Measurements from ENCODE around the gene ANO7.
"Not testable (repeated sequence)": the region's sequence is repeated elsewhere in the genome, so short reads cannot be mapped to it uniquely, and the experiment has no call there.

The ANO7 gene

DNA sequence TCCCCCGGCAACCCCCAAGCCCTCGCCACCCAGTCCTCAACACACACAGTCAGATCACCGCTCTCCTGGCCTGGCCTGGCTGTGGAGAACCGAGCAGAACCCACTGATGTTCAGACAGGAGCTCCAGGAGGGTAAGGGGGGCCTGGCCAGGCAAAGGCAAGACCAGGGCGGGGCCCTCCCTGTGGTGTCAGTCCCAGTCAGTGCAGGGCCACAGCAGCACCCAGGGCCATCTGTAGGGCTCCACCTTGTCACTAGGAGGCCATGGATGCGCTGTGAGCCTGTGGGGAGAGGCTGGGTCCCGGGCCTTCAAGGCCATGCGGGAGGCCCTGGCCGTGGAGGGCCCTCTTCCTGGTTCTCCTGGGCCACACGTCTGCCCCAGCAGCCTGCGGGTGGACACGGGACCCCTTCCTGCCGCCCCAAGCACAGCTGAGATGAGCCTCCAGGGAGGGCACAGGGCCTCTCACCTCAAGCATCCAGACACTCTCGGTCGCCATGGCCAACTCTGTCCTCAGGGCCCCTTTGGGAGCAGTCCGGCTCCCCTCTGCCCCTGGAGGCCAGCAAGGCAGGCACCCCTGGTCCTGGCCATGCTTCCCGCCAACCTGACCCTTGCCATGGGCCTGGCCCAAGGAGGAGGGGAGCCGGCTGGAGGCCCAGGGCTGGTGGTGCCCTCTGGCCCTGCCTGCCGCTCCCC, 2.0 kb downstream of the ANO7 start:
- no peak for DNase-seq (ENCODE audit: low read depth)

DNA sequence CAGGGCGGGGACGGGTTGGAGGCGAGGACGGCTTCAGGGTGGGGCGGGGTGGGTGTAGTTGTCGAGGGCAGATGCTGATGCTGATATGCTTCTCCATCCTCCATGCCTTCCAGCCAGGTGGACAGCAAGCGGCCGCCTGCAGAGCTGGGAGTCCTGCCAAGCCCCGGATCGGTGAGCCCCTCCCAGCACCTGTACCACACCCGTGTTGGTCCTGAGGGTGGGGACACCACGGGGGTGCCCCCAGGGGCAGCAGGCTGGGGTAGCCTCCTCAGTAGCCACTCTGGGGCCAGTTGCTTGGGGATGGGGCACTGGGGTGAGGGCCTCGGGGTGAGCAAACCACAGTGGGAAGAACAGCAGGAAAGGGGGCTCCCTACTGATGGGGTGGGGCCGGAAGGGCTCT, 2.6 kb downstream of the ANO7 start:
- no peak for DNase-seq (ENCODE audit: low read depth)

GRCh38 chr2:241193271-241193670, 4.8 kb downstream of the ANO7 start:
- no peak for DNase-seq (ENCODE audit: low read depth)

GRCh38 chr2:241194811-241195210, 6.3 kb downstream of the ANO7 start:
- no peak for DNase-seq (ENCODE audit: low read depth)

GRCh38 chr2:241195506-241196130, 7.1 kb downstream of the ANO7 start:
- DNase-seq (ENCODE audit: low read depth), result no peak

DNA sequence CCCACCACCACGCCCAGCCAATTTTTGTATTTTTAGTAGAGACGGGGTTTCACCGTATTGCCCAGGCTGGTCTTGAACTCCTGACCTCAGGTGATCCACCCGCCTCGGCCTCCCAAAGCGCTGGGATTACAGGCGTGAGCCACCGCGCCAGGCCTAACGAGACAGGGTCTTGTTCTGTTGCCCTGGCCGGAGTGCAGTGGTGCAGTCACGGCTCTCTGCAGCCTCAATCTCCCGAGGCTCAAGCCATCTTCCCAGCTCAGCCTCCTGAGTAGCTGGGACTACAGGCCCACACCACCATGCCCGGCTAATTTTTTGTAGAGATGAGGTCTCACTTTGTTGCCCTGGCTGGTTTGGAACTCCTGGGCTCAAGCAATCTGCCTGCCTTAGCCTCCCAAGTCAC, 8.8 kb downstream of the ANO7 start:
- not testable (repeated sequence) for DNase-seq (ENCODE audit: low read depth)

- no peak for DNase-seq (ENCODE audit: low read depth)
Observed at GRCh38 chr2:241197947-241198346, 9.5 kb downstream of the ANO7 start.

DNA sequence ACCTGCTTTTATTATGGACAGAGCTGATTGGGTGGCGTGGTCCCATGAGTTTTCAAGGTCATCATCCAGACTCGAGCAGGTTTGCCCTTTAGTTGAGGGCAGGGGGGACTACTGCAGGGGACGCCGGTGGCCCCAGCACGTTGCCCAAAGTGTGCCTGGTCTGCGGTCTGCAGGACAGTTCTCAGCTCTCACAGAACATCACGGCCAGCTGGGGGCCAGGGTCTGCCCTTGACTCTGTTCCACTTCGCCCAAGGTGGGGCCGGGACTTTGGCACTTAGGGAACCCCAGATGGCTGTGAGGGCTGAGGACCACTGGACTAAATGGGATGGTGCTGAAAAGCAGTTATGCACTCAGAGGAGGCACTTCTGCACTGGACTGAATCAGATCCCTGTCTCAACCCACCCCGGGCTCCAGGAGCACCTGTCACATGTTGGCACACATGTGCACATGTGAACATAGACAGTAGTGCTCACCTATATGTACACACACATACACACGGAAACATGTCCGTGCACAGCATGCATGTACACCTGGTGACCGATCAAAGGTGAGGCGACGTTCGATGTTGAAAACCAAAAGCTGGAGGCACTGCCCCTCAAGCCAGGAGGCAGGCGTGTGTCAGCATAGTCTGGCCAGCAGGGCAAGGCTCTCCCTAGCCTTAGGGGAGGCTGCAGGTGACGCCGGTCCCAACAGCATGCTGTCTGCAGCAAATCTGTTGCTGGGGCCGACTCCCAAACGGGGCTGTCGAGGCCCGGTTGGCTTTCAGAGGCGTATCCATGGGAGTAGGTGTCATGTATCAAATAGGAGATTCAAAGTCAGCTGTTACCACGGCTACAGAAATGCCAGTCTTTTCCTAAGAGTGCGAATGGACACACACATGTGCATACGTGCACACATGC, 10.2 kb downstream of the ANO7 start:
- no peak for DNase-seq (ENCODE audit: low read depth)

- DNase-seq (ENCODE audit: low read depth), result no peak
Observed at GRCh38 chr2:241199286-241199685, 10.8 kb downstream of the ANO7 start.

DNA sequence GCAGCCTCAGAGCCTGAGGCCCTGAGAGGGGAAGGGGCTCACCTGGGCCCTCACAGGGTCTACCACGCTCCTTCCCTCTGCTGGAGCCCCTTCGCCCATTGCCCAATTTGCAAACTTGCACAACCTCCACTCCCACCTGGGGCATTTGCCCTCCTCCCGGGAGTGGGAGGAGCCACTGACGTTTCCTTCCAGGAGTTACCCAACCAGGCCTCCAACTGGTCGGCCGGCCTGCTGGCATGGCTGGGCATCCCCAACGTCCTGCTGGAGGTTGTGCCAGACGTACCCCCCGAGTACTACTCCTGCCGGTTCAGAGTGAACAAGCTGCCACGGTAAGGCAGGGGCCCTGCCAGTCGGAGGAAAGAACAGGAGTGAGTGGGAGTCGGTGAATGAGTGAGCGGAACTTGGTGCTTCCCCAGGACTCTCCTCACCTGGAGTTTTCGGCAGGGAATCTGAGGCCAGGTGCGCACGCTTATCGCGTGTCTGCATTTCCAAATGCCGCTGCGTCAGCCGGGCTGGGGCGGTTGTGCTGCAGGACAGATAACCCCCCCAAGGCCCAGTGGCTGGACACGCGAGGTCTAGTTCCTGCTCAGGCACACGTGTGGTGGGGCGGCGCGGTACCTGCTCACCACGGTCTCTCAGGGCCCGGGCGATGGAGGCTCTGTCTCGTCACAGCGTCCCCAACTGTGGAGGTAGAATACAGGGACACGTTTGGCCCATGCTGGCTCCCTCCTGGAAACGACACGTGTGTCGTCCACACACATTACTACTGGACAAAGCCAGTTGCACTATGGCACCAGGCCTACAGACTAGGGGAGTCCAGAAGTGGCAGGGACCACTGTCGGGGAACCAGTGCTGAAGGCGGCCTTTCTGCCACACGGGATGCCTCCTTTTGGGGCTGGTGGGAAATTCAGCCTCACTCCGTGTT, 11.7 kb downstream of the ANO7 start:
- DNase-seq (ENCODE audit: low read depth), result no peak

DNA sequence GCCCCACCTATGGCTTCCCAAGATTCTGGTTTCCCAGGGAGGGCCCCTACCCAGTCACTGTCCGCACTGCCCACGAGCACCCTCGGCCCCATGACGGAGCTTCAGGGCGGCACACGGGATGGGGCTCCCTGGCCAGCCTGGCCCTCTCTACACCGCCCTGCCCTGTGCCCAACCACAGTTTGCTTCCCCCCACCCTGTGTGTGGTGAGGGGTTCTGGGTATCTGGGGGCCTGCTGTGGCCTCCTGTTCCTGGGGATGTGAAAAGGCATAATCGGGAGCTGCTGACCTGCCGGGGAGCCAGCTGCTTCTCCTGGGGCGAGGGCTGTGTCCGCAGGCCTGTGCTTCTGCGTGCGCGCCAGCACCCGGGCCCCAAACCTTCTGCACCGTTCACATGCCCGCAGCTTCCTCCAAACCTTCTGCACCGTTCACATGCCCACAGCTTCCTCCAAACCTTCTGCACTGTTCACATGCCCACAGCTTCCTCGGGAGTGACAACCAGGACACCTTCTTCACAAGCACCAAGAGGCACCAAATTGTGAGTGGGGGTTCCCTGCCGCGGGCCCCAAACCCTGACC, 12.4 kb downstream of the ANO7 start:
- no peak for DNase-seq (ENCODE audit: low read depth)

DNA sequence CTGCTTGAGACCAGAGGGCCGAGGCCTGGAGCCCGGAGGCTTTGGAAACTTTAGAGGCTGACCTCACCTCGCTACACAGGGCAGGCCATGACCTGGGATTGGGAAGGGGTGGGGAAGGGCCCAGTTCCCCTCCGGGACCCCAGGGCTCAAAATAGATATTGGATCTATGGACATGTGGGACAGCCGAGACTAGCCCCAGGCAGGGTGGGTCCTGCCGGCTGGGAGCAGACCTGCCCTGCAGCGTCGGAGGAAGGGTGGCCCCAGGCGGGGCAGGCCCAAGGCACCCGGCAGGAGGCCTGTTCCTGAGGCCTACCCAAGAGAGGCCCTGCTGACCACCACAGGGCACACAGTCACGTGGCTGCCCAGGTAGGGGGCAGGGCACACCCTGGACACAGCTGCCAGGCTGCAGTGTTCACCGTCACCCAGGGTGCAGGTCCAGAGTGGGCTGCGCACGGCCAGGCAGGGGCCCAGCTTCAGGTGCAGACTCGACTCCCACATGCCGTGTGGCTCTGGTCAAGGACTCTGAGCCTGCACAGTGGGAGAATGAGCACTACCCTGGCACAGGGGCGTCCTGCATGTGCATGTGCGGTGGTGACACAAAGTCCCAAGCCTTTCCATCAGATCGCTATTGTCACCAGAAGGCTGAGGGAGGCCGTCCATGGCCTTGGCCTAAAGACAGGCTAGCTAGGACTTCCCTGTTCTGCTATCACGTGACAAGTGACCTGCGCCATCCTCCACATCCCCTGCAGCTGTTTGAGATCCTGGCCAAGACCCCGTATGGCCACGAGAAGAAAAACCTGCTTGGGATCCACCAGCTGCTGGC, 13.2 kb downstream of the ANO7 start:
- no peak for DNase-seq (ENCODE audit: low read depth)

DNA sequence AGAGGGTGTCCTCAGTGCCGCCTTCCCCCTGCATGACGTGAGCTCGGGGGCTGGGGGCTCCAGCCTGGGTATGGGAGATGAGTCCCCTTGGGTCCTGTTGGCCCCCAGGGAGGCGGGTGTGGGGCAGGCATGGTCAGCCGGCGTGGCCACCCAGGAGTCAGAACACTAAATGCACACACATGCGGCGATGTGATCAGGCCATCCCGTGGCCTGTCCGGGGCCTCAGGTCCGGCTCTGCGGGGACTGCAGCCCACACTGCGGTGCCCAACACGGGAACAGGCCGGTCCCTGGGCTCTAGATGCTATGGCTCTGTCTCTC, 13.8 kb downstream of the ANO7 start:
- no peak for DNase-seq (ENCODE audit: low read depth)

DNA sequence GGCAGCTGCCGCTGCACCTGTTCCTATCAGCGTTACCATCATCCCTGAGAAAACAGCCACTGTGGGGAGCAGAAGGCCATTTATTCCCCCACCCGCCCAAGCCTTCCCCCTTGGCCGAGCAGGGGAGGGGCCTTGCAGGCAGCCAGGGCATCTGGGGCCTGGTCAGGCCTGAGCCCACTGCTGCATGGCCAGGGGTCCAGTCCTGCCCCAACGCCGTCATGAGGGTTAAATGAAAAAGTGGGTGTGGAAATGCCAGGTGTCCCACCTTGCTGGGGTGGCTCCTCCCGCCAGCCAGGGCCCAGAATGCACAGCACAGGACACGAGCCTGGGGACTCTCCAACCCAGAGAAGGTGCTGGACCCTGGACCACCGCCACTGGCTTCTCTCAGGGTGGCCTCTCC, 14.2 kb downstream of the ANO7 start:
- DNase-seq (ENCODE audit: low read depth), result no peak

DNA sequence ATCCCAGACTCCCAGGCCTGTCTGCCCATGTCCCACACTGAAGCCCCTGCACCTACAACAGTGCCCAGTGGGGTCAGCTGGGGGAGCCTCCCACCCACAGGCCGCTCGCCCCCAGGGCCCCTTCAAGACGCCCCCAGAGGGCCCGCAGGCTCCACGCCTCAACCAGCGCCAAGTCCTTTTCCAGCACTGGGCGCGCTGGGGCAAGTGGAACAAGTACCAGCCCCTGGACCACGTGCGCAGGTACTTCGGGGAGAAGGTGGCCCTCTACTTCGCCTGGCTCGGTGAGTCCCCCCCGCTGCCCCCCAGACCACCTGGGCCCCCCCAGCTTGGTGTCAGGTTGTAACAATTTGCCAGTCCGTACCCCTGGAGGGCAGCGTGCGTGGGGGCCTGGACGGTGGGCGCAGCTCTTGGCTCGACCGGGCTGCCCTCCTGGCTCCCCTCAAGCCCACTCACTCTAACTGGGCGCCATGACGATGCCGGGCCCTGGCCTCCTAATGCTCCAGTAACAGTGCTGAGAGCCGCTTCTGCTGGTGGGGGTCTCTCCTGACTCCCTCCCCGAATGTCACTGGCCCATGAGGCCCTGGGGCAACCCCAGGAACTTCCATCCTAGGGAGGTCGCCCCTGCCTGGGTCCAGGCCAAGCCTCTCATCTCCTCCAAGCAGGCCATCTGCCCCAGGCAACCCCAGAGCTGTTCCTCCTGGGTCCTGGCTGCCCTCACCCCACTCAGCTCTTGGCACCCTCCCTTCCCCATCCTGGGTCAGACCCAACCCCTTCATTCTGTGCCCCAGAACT, 14.9 kb downstream of the ANO7 start:
- DNase-seq (ENCODE audit: low read depth), result no peak

DNA sequence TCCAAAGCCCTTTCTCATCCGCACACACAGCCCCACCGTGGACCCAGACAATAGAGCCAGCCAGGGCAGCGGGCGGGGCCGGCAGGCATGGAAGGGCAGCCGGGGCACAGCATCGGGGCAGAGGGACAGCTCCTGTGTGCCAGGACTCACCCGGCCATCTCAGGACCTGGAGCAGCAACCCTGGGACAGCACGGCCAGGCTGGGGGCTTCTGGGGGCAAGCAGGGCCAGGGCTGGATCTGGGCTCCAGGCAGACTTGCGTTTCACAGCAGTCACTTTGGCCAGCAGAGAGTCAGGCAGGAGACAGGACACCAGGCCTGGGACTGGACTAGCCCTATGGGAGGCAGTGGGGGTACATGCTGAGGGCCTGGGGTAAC, 15.5 kb downstream of the ANO7 start:
- no peak for DNase-seq (ENCODE audit: low read depth)

DNA sequence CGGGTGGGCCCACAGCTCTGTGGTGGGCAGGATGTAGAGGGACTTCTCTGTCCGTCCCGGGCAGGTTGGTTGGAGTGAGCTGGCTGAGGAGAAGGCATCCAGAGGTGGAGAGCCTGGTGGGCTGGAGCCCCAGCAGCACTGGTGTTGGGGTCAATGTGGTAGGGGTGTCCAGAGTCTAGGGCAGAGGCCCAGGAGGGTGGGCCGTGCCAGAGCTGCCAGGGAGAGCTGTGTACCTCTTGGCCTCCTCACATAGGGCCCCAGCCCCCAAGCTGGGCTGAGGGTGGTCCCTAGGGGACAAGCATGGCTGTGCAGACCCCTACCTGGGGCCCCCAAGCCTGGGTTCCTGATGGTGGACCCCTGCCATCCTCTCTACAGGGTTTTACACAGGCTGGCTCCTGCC, 16.0 kb downstream of the ANO7 start:
- DNase-seq (ENCODE audit: low read depth), result no peak

DNA sequence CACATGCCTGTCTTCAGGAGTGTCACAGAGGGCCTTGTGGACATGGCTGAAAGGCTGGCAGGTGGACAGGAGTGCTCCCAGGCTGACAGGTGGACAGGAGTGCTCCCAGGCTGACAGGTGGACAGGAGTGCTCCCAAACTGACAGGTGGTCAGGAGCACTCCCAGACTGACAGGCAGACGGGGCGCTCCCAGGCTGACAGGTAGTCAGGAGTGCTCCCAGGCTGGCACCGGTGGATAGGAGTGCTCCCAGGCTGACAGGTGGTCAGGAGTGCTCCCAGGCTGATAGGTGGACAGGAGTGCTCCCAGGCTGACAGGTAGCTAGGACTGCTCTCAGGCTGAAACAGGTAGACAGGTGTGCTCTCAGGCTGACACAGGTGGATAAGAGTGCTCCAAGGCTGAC, 16.6 kb downstream of the ANO7 start:
- DNase-seq (ENCODE audit: low read depth), result no peak

DNA sequence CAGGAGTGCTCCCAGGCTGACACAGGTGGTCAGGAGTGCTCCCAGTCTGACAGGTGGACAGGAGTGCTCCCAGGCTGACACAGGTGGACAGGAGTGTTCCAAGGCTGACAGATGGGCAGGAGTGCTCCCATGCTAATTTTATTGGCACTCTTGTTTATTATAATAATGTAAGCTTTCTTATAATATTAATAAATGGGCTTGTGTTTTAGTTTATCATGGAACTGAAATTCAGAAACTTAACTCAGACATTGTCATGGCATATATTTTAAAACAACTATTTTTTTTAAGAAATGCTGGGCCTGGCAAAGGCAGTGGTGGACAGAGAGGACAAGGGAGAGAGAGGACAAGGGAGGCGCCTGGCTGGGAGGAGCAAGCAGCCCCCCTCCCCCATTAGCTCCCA, 18.7 kb downstream of the ANO7 start:
- no peak for DNase-seq (ENCODE audit: low read depth)

- DNase-seq (ENCODE audit: low read depth), result no peak
Observed at GRCh38 chr2:241207641-241208040, 19.2 kb downstream of the ANO7 start.
